ENCODE data around the gene THSD7B. TPM values are rescaled to one million over a fixed set of nuclear protein-coding genes. Genes with fewer than 3 reads are reported as not detected.

THSD7B gene
- total RNA-seq, 4 donors from 2014 or later, result 0.80 to 0.83 TPM; not detected in 2

DNA sequence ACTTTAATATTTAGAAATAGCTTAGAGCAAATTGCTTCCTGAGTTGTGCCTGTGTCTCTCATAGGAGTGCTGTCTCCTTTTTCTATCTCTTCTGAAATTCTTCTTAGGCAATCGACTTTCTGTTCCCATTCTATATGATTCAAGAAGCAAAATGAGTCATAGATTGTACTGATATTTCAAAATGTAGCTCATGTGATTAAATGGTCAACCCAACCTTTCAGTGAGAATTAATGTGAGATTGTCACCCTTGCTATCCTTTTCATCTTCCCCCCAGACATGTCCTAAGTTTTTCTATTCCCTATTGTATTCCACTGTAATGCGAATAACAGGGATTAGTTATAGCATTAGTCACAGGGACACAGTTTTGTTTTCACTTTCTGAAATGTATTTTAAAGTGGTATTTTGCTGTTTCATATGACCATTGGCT lies 413.6 kb downstream of the THSD7B start:
- H3K36me3 ChIP-seq, result no peaks in the 10 kb centered on the region
- no peaks in the 10 kb centered on the region for H3K27me3 ChIP-seq
- DNase-seq, result no peak
- H3K4me1 ChIP-seq, result no peaks in the 10 kb centered on the region
- no peaks in the 10 kb centered on the region for H3K9me3 ChIP-seq
- no peak overlapping the region for H3K27ac ChIP-seq
- TF ChIP-seq, protein P1, sequence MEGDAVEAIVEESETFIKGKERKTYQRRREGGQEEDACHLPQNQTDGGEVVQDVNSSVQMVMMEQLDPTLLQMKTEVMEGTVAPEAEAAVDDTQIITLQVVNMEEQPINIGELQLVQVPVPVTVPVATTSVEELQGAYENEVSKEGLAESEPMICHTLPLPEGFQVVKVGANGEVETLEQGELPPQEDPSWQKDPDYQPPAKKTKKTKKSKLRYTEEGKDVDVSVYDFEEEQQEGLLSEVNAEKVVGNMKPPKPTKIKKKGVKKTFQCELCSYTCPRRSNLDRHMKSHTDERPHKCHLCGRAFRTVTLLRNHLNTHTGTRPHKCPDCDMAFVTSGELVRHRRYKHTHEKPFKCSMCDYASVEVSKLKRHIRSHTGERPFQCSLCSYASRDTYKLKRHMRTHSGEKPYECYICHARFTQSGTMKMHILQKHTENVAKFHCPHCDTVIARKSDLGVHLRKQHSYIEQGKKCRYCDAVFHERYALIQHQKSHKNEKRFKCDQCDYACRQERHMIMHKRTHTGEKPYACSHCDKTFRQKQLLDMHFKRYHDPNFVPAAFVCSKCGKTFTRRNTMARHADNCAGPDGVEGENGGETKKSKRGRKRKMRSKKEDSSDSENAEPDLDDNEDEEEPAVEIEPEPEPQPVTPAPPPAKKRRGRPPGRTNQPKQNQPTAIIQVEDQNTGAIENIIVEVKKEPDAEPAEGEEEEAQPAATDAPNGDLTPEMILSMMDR (IDR thresholded peaks at IDR 0.05), result no peak
- no peak for TF ChIP-seq POLR2A (IDR thresholded peaks at IDR 0.05)
- H3K4me3 ChIP-seq, result no peak overlapping the region

DNA sequence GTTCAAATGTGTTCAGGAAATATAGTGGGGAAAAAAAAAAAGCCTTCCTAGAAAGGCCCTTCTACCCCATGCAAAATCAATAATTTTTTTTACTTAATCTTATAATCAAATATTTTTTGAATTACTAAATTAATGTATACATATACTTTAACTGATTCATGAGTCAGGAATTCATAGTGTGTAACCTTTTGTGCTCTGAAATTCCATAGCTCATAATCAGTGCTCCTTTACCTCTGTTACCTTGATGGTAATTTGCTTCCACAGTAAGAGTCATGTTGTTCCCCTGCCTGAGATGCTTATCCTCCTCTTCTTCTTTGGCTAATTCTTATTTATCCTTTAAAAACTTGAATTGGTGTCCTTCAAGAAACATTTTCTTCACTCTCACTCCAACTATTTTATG lies 414.2 kb downstream of the THSD7B start:
- TF ChIP-seq, protein P1 (IDR thresholded peaks at IDR 0.05), result no peak
- no peak for TF ChIP-seq POLR2A (IDR thresholded peaks at IDR 0.05)
- no peaks in the 10 kb centered on the region for H3K27me3 ChIP-seq
- no peaks in the 10 kb centered on the region for H3K36me3 ChIP-seq
- H3K4me1 ChIP-seq, result no peaks in the 10 kb centered on the region
- no peak overlapping the region for H3K4me3 ChIP-seq
- DNase-seq, result no peak
- H3K9me3 ChIP-seq, result no peaks in the 10 kb centered on the region
- H3K27ac ChIP-seq, result no peak overlapping the region

DNA sequence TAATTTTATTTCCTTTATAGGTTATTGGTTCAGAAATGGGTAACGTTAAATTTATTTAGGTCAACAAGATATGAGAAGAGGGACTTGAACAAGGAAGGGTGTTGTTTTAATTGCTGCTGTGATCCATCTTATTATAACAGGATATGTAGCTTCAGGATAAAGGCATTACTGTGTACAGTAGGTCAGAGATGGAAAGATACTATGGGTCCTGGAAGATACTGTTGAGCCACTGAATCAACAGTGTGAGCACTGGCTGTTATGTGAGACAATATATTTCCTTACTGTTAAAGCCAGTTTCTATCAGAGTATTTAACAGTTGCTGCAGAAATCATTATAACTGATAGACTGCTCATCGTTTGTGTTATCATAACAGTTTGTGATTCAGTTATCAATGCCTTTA lies 414.7 kb downstream of the THSD7B start:
- H3K36me3 ChIP-seq, result no peaks in the 10 kb centered on the region
- no peak for DNase-seq
- no peaks in the 10 kb centered on the region for H3K27me3 ChIP-seq
- TF ChIP-seq POLR2A (IDR thresholded peaks at IDR 0.05), result no peak
- TF ChIP-seq, protein P1 (IDR thresholded peaks at IDR 0.05), result no peak
- no peak overlapping the region for H3K27ac ChIP-seq
- H3K4me1 ChIP-seq, result no peaks in the 10 kb centered on the region
- H3K4me3 ChIP-seq, result no peak overlapping the region
- no peaks in the 10 kb centered on the region for H3K9me3 ChIP-seq

DNA sequence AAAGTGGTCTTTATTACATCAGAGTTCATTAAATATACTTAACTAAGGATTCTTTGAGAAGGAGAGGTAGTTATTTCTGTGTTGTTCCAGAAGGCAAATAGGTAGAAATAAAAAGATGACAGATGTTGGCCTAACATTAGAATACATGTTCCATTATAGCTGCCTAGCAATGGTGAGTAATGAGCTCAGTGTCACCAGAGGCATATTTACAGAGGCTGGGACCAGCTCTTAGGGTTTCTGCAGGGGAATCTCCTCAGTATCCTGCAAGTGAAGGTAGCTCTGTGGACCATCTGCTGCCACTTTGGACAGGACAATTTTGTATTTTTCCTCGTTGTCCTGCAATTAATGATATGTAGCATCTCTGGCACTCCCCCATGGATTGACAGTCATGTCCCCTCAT lies 416.0 kb downstream of the THSD7B start:
- Histone ChIP-seq H3K27me3 (no peaks in the 10 kb centered on the region), H3K9me3 (no peaks in the 10 kb centered on the region), H3K27ac (no peak overlapping the region), H3K36me3 (no peaks in the 10 kb centered on the region), H3K4me3 (no peak overlapping the region), H3K4me1 (no peaks in the 10 kb centered on the region)
- no peak for DNase-seq
- TF ChIP-seq, protein P1 (IDR thresholded peaks at IDR 0.05), result no peak
- no peak for TF ChIP-seq POLR2A (IDR thresholded peaks at IDR 0.05)

DNA sequence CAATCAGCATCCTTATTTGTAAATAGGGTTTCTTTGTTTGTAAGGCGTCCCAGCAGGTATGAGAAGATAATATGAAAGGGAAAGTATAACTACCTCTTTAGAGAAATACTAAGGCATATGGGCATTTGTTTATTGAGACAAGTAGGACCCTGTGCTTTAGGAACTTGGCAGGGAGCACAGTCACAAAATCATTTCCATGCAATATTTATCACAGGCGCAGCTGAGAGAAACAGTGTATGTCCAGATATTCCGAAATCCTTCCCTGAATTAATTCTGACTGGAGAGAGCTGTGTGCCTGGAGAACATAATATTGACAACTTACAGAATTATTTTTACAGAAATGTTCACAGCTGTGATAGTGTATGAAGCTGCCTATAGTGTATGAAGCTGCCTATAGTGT lies 416.7 kb downstream of the THSD7B start:
- no peak overlapping the region for H3K27ac ChIP-seq
- no peak for TF ChIP-seq POLR2A (IDR thresholded peaks at IDR 0.05)
- TF ChIP-seq, protein P1 (IDR thresholded peaks at IDR 0.05), result no peak

More for the DNA sequence above, 416.7 kb downstream of the THSD7B start:
- DNase-seq, result no peak
- Histone ChIP-seq H3K36me3 (no peaks in the 10 kb centered on the region), H3K9me3 (no peaks in the 10 kb centered on the region), H3K27me3 (no peaks in the 10 kb centered on the region), H3K4me3 (no peak overlapping the region), H3K4me1 (no peaks in the 10 kb centered on the region)

Data from Peyer's patch (tissue), 4 donors.